Endothelial cell of umbilical vein (primary cell): ENCODE data around the gene AHCY. TPM values are rescaled to one million over a fixed set of nuclear protein-coding genes. Genes with fewer than 3 reads are reported as not detected.
"Not testable (repeated sequence)": the region's sequence is repeated elsewhere in the genome, so short reads cannot be mapped to it uniquely, and the experiment has no call there.

Experiments
- BruUV-seq: library from RNA; stranded (reverse); fragments of 400-500 nt; replicated peaks from 2 replicates; lab custom pipeline; 2021; lab: Mats Ljungman, UMichigan
- CTCF ChIA-PET: fragments of 300-600, 350-600 bp; sonication (Branson Sonifier 250); formaldehyde crosslinking; loops from one replicate; lab custom pipeline; 2021; ENCODE audit warnings: antibody characterized with exemption, inconsistent platforms; lab: Charles Lee
- POLR2A ChIA-PET: fragments of 300-600, 350-600 bp; sonication (Branson Sonifier 250); formaldehyde crosslinking; loops from one replicate; lab custom pipeline; 2021; ENCODE audit warnings: antibody characterized with exemption, inconsistent platforms; lab: Charles Lee
- DNase-seq: peaks from one replicate; pipeline ENCODE4 v3.0.0-alpha.2; 2011; ENCODE audit warnings: low read depth, low spot score
- FAIRE-seq: peaks from 2 replicates; lab custom pipeline; 2011; peaks lifted over from hg19 to GRCh38; lab: Jason Lieb, UNC
- H2AFZ ChIP-seq: 2 replicates; pipeline ENCODE4 v1.6.0; 2012; ENCODE audit warnings: low read depth, low read length, control low read depth, inconsistent platforms
- H3K27ac ChIP-seq: 2 replicates; pipeline ENCODE4 v1.5.1; 2011; ENCODE audit warnings: low read depth, mild to moderate bottlenecking, control low read depth, low read length, moderate library complexity; ENCODE audit not compliant: insufficient read depth
- H3K27me3 ChIP-seq, 2 experiments: 2 replicates each; pipeline versions ENCODE4 v1.6.0 to v1.6.1; 2011; ENCODE audit warnings: low read length in 2 of 2, mixed read lengths in 1 of 2; ENCODE audit not compliant: control insufficient read depth in 2 of 2, insufficient read depth in 2 of 2
- H3K36me3 ChIP-seq, 2 experiments: 2 replicates in 1 of 2; 3 replicates in 1 of 2; pipeline ENCODE4 v1.5.1; 2011; ENCODE audit warnings: low read length in 2 of 2, mild to moderate bottlenecking in 1 of 2, moderate library complexity in 1 of 2; ENCODE audit not compliant: control insufficient read depth in 2 of 2, insufficient read depth in 2 of 2; ENCODE audit errors: extremely low read depth in 1 of 2
- H3K4me1 ChIP-seq: 3 replicates; pipeline ENCODE4 v1.5.1; 2011; ENCODE audit warnings: mild to moderate bottlenecking, low read length; ENCODE audit not compliant: control insufficient read depth, insufficient read depth; ENCODE audit errors: extremely low read depth
- H3K4me2 ChIP-seq: 2 replicates; pipeline ENCODE4 v1.6.1; 2011; ENCODE audit warnings: low read length, control low read depth, mixed read lengths; ENCODE audit not compliant: insufficient read depth
- H3K4me3 ChIP-seq, 3 experiments: fragments of 200-600 bp in 1 of 3; sonication (generic), shearing (Covaris generic) in 1 of 3; replicated peaks in 1 of 3; 2 replicates each; pipeline ENCODE4 v1.5.1; 2011 to 2016; ENCODE audit warnings: control low read depth in 3 of 3, low read length in 3 of 3, mild to moderate bottlenecking in 2 of 3, inconsistent platforms in 1 of 3, low read depth in 1 of 3, moderate library complexity in 1 of 3; ENCODE audit not compliant: insufficient read depth in 1 of 3
- H3K79me2 ChIP-seq: 2 replicates; pipeline ENCODE4 v1.6.0; 2012; ENCODE audit warnings: low read length, inconsistent platforms; ENCODE audit not compliant: control insufficient read depth, insufficient read depth
- H3K9ac ChIP-seq: replicated peaks from 2 replicates; pipeline ENCODE3; 2011; ENCODE audit warnings: low read length, control low read depth; ENCODE audit not compliant: insufficient read depth; ENCODE audit errors: extremely low read depth
- H3K9me1 ChIP-seq: replicated peaks from 3 replicates; pipeline ENCODE4 v1.6.0; 2011; ENCODE audit warnings: mild to moderate bottlenecking, low read length; ENCODE audit not compliant: control insufficient read depth, insufficient read depth; ENCODE audit errors: extremely low read depth
- H3K9me3 ChIP-seq: replicated peaks from 2 replicates; pipeline ENCODE4 v1.5.1; 2012; ENCODE audit warnings: low read length, inconsistent platforms; ENCODE audit not compliant: control insufficient read depth, insufficient read depth
- H4K20me1 ChIP-seq: replicated peaks from 2 replicates; pipeline ENCODE3; 2011; ENCODE audit warnings: mild to moderate bottlenecking, low read length; ENCODE audit not compliant: control insufficient read depth, insufficient read depth; ENCODE audit errors: extremely low read depth
- dilution Hi-C: fragments of 300-500 bp; cut with MboI; formaldehyde crosslinking; loops from one replicate; pipeline ENCODE4 v1.15.0; 2019; ENCODE audit warnings: low sequenced_read_pairs; ENCODE audit not compliant: extremely low pct_ligation_motif_present
- intact Hi-C: fragments of 100-400 bp; cut with micrococcal nuclease; formaldehyde crosslinking; loops from one replicate; pipeline ENCODE4 v1.10.0; 2022
- polyA plus RNA-seq, 4 experiments: library from polyadenylated mRNA; depleted of rRNA in 3 of 4; stranded (reverse) in 3 of 4; unstranded in 1 of 4; fragments of >200 nt; gene quantifications; 2 replicates each; pipeline versions ENCODE4 v1.2.1 to v1.2.3, GENCODE V29; 2011 to 2012; ENCODE audit warnings: missing spikeins in 1 of 4
- total RNA-seq: library from RNA; stranded (reverse); gene quantifications from 2 replicates; pipeline ENCODE4 v1.2.3, GENCODE V29; 2021
- TF ChIP-seq, protein P1 (sequence below), 2 donors: IDR thresholded peaks; 1 replicate in 1 of 2; 2 replicates in 1 of 2; pipeline ENCODE4 v1.5.1; 2011; ENCODE audit warnings: low read length in 2 of 2, mild to moderate bottlenecking in 2 of 2, moderate library complexity in 2 of 2, control low read depth in 1 of 2, inconsistent platforms in 1 of 2, low read depth in 1 of 2; ENCODE audit not compliant: insufficient read depth in 1 of 2; ENCODE audit errors: extremely low read depth in 1 of 2

Gene AHCY
- total and polyA plus RNA-seq, 2 donors (not counting 3 experiments of a cell fraction or from before 2014, with no cell fraction given), result 94.7 to 168 TPM

DNA sequence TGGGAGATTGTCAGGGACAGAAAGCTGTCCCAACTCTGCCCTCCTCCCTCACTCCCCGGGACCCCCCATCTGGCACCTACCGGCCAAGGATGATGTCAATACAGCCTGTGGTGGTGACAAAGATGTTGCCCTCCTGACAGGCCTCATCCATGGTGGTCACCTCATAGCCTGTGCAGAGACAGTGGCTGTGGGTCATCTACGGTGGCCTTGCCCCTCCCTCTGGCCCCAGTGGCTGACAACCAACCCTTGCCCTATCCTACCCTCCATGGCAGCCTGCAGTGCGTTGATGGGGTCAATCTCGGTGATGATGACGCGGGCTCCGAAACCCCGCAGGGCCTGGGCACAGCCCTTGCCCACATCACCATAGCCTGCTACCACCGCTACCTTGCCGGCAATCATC, 12.7 kb downstream of the AHCY start:
- no peaks in the 10 kb centered on the region for H3K4me1 ChIP-seq
- H3K79me2 ChIP-seq, result no peaks in the 10 kb centered on the region
- ChIA-PET CTCF (interaction anchor here (1.3 kb wide), 1 partner anchor 100 kb away, joined by 3 read pairs; no protein-coding TSS in a partner anchor), POLR2A (no interaction called here)
- H3K9me3 ChIP-seq, result no peaks in the 10 kb centered on the region
- H3K27ac ChIP-seq, result no peak overlapping the region
- H3K9ac ChIP-seq, result no peak overlapping the region
- BruUV-seq, result no TSS peak
- H4K20me1 ChIP-seq, result no peaks in the 10 kb centered on the region
- intact Hi-C loops (no loop called here), dilution Hi-C loops (no loop called here)
- DNase-seq, result no peak
- TF ChIP-seq, protein P1, sequence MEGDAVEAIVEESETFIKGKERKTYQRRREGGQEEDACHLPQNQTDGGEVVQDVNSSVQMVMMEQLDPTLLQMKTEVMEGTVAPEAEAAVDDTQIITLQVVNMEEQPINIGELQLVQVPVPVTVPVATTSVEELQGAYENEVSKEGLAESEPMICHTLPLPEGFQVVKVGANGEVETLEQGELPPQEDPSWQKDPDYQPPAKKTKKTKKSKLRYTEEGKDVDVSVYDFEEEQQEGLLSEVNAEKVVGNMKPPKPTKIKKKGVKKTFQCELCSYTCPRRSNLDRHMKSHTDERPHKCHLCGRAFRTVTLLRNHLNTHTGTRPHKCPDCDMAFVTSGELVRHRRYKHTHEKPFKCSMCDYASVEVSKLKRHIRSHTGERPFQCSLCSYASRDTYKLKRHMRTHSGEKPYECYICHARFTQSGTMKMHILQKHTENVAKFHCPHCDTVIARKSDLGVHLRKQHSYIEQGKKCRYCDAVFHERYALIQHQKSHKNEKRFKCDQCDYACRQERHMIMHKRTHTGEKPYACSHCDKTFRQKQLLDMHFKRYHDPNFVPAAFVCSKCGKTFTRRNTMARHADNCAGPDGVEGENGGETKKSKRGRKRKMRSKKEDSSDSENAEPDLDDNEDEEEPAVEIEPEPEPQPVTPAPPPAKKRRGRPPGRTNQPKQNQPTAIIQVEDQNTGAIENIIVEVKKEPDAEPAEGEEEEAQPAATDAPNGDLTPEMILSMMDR (IDR thresholded peaks at IDR 0.05; ENCODE audit: extremely low read depth in 1 of 2, insufficient read depth in 1 of 2, low read depth in 1 of 2, low read length in 2 of 2), result no peak
- no peaks in the 10 kb centered on the region for H3K9me1 ChIP-seq
- H3K27me3 ChIP-seq, result no peaks in the 10 kb centered on the region
- no peak overlapping the region for H2AFZ ChIP-seq
- FAIRE-seq, result no peak
- H3K36me3 ChIP-seq, result peaks cover 0 to 12% of the 10 kb centered on the region in 2 experiments
- no peak overlapping the region for H3K4me2 ChIP-seq
- no peak overlapping the region for H3K4me3 ChIP-seq

- CTCF ChIA-PET, result interaction anchor here (1.7 to 2.0 kb wide), 2 partner anchors 10 to 25 kb away, joined by 5 to 8 read pairs; no protein-coding TSS in a partner anchor
- H3K4me3 ChIP-seq, H3K4me1 ChIP-seq, POLR2A ChIA-PET, BruUV-seq, H3K27ac ChIP-seq, H2AFZ ChIP-seq, H3K4me2 ChIP-seq, FAIRE-seq, H4K20me1 ChIP-seq, H3K9me3 ChIP-seq, H3K27me3 ChIP-seq, H3K79me2 ChIP-seq, DNase-seq, intact Hi-C loops, H3K9ac ChIP-seq, H3K9me1 ChIP-seq, dilution Hi-C loops: not testable (repeated sequence)
- H3K36me3 ChIP-seq, result peaks cover 0 to 22% of the 10 kb centered on the region in 2 experiments
Observed at GRCh38 chr20:34287500-34287899, 15.7 kb downstream of the AHCY start.
